ELR (cell line): ENCODE measurements around the gene ZFP36L2.
"Not testable (repeated sequence)": the region's sequence is repeated elsewhere in the genome, so short reads cannot be mapped to it uniquely, and the experiment has no call there.

Source experiments
- DNase-seq: peaks from one replicate; pipeline ENCODE4 v3.0.0-alpha.2; 2015; ENCODE audit warnings: low read depth

Gene ZFP36L2

GRCh38 chr2:43207553-43208300 is 18.7 kb downstream of the ZFP36L2 start:
- DNase-seq, result no peak

GRCh38 chr2:43206602-43207001 is 19.8 kb downstream of the ZFP36L2 start:
- DNase-seq, result no peak

GRCh38 chr2:43203373-43203772 is 23.0 kb downstream of the ZFP36L2 start:
- DNase-seq, result no peak

DNA sequence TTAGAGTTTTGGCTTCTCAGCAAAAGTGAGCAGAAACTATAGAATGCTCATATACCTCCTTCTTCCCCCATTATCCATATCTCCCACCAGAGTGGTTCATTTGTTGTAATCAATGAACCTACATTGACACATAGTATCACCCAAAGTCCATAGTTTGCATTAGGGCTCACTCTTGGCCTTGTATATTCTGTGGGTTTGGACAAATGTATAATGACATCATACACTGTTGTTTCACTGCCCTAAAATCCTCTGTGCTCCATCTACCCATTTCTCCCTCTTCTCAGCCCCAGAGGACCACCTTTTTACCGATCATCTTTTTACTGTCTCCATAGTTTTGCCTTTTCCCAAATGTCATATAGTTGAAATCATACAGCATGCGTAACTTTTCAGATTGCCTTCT is 24.1 kb downstream of the ZFP36L2 start:
- DNase-seq, result no peak

GRCh38 chr2:43201497-43201896 is 24.9 kb downstream of the ZFP36L2 start:
- DNase-seq, result no peak

DNA sequence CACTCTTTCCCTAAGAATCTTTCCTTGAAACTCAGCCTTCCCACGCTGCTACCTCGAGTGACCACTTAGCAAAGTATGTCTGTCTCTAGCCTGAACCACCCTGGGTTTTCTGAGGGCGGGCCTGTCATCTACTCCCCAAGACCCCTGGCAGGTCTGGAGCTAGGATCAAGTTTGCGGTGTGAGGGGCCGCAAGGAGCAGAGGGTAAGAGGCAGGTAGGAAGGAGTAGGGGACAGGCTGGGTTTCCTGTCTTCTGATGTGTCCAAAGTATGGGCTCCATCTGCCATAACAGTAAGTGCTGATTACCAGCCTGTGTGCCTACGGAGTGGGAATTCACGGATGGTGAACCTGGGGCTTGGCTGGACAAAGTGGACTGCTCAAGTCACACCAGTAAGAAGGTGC is 25.4 kb downstream of the ZFP36L2 start:
- no peak for DNase-seq

DNA sequence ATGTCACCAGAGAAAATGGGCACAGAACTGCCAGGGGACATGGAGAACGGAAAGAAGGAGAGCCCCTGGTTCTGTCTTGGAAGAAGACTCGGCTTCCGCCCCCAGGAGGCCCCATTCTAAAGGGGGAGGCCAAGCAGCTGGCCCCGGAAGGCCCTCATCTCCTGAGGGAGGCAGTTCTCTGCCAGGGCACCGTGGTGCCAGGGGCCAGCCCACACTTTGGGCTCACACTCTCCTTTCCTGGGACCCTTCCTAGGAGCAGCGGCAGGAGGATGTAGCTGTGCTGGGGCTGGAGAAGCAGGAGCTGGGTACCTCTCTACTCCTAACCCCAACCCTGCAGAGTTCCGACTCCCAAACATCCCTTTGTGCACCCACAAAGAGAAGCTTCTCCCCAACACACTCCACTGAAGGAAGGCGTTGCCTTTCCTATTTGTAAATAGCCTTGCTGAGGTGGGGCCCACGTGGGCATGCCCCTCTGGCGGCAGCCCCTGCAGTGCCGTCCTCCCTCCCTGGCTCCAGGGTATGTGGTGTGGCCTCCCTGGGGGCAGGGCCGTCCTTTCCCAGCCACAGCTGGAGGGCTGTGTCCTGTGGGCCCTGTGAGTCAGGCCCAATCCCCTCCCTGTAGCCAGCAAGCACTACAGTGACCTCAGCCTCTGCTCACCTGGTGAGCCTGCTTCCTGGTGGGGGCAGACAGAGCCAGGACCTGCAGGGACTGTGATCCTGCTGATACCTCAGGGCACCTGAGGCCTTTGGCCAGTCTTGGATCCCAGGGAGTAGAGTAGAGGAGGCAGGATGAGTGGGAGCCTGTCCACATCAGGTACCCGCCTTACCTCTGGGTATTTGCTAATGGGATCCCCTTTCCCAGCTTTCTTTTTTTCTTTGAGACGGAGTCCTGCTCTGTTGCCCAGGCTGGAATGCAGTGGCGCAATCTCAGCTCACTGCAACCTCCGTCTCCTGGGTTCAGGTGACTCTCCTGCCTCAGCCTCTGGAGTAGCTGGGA is 26.6 kb downstream of the ZFP36L2 start:
- DNase-seq, result peak; percentile 36

DNA sequence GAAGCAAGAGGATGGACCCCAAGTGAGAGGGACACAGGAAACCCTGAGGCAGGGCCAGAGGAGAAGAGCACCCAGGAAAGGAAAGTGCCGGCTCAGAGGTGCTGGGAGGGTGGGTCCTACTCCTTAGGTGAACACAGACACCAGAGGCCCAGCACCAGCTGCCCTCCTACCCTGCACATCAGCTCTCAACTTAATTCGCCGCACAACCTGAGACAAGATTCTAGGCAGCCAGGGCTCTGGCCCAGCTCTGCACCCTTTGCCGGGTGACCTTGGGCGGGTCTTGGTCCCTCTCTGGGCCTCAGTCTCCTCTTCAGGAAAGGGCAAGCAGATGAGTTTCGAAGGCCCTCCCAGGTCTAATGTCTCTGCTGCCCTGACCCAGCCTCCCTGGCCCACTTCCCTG is 28.1 kb downstream of the ZFP36L2 start:
- DNase-seq, result no peak

- no peak for DNase-seq
These were observed 28.9 kb downstream of the ZFP36L2 start for GRCh38 chr2:43197588-43197896.

DNA sequence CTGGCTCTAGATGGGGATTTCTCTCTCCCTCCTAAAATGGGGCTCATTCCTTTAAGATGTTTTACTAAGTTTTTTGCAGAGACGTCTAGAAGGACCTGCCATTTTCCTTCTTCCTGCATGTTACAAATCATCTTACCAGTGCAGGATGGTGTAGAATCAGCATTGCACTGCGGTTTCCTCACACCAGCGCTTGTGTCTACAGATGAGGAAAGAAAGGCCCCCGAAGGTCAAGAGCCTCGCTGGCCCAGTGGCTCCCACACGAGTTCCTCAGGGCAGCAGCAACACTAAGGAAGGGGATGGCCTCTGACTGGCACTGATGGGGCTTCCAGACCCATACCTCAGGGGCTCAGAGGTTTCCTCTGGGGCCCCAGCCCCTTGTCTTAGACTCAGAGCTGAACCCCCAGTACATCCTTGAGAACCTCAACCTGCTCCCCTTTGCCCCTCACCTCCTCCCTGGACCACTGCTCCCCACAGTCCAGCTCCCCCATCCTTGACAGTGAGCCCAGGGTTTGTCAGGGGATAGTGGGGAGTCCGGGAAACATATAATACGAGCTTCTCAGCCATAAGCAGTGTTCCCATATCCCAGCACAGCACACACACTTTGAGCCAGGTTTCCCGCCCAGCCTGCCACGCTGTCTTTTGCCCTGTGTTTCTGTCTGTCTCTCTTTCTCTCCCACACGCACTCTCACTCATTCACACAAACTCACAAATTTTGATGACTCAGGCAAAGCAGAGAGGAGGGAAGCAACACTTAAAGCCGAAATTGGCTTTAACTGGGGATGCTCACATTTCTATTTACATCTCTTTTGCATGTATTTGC is 29.4 kb downstream of the ZFP36L2 start:
- no peak for DNase-seq

DNA sequence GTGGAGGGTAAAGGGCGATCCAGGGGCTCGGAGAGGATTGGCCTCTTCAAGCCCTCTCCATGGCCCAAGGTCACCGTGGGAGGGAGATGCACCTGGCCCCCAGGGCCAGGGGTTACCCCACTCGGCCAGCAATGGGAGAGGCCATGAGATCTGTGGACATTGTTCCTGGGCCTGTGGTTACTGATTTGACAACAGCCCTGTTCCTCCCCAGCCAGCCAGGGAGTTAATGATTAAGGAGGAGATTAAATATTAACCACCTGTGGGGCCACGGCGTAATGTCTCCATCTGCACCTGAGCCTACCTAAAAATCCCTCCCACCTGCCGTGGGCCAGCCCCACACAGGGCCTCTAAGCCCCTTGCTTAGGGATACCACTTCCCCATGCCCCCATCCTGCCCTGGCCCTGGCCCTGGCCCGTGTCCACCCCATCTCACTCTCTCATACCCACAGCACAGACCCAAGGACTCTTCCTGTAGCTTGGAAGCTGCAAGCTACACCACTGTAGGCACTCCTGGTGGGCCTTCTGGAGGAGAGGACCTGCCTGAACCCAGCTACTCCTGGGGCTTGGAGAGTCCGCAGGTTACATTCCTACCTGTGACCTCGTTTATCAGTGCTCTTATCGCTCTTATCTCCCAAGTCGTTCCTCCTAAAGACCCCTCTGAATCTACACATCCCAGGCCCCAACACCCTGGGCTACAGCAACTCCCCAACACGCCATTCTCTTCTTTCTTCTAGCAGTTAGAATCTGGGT is 32.1 kb downstream of the ZFP36L2 start:
- DNase-seq, result no peak

DNA sequence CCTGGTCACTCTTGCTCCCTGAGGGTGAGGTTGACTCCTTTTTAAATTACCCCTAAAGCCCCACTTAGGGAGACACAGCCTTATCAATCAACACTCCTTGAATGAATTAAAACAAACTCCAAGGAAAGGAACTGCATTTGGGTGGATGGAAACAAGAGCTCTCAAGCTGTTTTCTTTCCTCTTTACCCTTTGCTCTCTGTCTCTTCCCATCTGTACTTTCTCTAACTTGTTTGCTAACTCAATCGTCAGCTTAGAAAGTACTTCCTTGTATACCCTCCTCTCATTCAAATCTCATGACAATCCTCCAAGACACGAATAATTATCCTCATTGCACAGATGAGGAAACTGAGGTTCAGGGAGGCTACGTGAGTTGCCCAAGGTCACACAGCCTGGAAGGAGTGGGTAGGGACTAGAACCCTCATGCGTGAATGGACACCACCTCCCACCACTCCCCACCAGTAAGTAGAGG is 32.7 kb downstream of the ZFP36L2 start:
- DNase-seq, result no peak

DNA sequence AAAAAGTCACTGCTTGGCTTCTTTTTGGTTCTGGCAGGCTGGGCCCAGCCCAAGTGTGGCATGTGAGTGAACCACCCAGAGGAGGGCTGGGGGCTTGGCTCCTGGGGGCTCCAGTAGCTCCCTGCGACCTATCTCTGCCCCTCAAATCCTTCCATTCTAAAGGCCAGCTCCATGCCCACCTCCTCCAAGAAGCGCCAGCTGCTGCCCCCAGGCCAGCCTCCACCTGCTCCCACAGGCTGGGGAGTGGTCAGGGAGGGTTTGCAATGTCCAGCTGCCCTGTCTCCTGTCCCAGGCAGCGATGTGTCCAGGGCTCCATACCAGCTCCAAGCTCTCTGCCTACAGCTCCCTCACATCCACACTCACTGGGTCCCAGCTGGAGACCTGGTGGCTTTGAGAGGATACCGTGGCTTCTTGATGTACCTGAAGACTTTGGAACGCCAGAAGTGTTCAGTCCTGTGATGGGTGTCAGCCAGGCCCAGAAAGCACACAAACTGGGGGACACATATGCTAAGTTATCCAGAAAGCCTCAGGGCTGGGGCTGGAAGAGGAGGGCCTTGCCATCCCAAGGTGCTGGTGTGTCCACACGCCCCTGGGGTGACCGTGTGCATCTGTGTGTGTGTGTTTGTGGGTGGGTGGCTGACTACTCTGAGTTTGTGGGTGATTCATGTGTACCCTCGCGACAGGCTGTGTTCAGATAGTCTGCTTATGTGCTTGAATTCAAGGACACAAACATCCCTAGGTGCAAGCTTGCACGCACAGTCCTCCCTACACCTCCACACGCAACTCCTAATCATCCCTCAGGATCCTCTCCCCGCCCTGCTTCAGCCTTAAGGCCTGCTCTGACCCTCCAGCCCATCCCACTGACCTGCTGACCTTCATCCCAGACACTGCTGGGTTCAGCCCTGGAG is 33.4 kb downstream of the ZFP36L2 start:
- no peak for DNase-seq

GRCh38 chr2:43191947-43192516 is 34.4 kb downstream of the ZFP36L2 start:
- DNase-seq, result peak; percentile 19

- DNase-seq, result no peak
These were observed 35.9 kb downstream of the ZFP36L2 start for GRCh38 chr2:43190311-43191052.

- DNase-seq, result not testable (repeated sequence)
These were observed 36.5 kb downstream of the ZFP36L2 start for GRCh38 chr2:43189861-43190260.

GRCh38 chr2:43188561-43189386 is 37.6 kb downstream of the ZFP36L2 start:
- DNase-seq, result no peak

DNA sequence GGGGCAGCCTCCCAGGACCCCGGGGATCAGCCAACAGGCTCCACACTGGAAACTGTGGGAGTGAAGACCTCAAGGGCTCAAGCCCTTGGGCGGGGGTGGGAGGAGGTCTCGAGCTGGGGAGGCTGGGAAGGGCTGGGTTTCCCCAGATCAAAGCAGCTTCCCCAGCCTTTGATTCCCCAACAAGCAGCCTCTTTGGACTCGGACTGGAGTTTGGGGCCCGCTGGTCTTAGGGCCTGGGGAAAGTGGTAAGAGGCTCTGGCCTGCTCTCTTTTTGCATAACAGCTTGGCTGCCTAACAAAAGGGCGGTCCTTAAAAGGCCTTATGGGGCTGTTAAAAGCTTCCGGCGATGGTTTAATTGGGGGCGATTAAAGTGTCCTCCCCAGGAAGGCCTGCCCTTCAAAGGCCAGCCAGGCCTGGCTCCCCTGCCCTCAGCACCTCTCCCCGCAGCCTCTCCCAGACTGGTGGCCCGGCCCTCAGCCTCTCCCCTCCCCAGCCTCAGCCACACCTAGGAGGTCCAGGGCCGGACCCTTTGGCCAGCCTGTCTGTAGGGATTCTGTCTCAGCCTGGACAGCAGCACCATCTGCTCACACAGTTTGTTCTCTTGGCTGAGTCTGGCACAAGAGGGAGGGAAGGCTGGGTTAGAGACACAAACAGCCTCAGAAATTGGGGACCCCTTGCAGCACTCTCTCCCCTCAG is 39.6 kb downstream of the ZFP36L2 start:
- no peak for DNase-seq
